Small intestine (tissue), 16 donors: ENCODE data around the gene SLC17A6. TPM values are rescaled to one million over a fixed set of nuclear protein-coding genes. Genes with fewer than 3 reads are reported as not detected.

Experiments
- DNase-seq, 2 donors: peaks; one replicate each; pipeline versions ENCODE4 v3.0.0 to v3.0.0-alpha.2; 2013
- FAIRE-seq: peaks from 2 replicates; lab custom pipeline; 2012; peaks lifted over from hg19 to GRCh38; lab: Jason Lieb, UNC
- H3K27ac ChIP-seq, 3 donors: one replicate each; pipeline ENCODE4 v1.5.1; 2013; ENCODE audit warnings: low read length in 2 of 3, mild to moderate bottlenecking in 2 of 3, control low read depth in 1 of 3, inconsistent platforms in 1 of 3, low read depth in 1 of 3, moderate library complexity in 1 of 3
- H3K27me3 ChIP-seq, 3 donors: one replicate each; pipeline ENCODE4 v1.6.1; 2013; ENCODE audit warnings: low read length in 3 of 3, inconsistent platforms in 1 of 3; ENCODE audit not compliant: control insufficient read depth in 3 of 3, insufficient read depth in 3 of 3
- H3K36me3 ChIP-seq, 3 donors: one replicate each; pipeline ENCODE4 v1.6.1; 2013; ENCODE audit warnings: low read length in 3 of 3, inconsistent platforms in 1 of 3, low read depth in 1 of 3, mild to moderate bottlenecking in 1 of 3, moderate library complexity in 1 of 3; ENCODE audit not compliant: control insufficient read depth in 3 of 3, insufficient read depth in 2 of 3
- H3K4me1 ChIP-seq, 3 donors: one replicate each; pipeline ENCODE4 v1.6.1; 2013; ENCODE audit warnings: low read length in 2 of 3, inconsistent platforms in 1 of 3, low read depth in 1 of 3, mild to moderate bottlenecking in 1 of 3, moderate library complexity in 1 of 3; ENCODE audit not compliant: control insufficient read depth in 3 of 3, insufficient read depth in 2 of 3
- H3K4me3 ChIP-seq, 3 donors: one replicate each; pipeline ENCODE4 v1.5.1; 2013; ENCODE audit warnings: low read length in 3 of 3, control low read depth in 1 of 3, inconsistent platforms in 1 of 3, low read depth in 1 of 3, mild to moderate bottlenecking in 1 of 3, moderate library complexity in 1 of 3
- H3K9me3 ChIP-seq, 2 donors: one replicate each; pipeline ENCODE4 v1.6.1; 2013; ENCODE audit warnings: low read depth in 1 of 2, low read length in 1 of 2; ENCODE audit not compliant: control insufficient read depth in 2 of 2, insufficient read depth in 1 of 2
- WGBS, 3 donors: extraction: QIAGEN DNeasy Blood & Tissue Kit; methylation state at CpG; one replicate each; pipeline ENCODE4 v1.1.7; 2013; 5-methylcytosine and 5-hydroxymethylcytosine counted together
- long read RNA-seq, 10 donors: transcript quantifications; one replicate each; lab custom pipeline, GENCODE V29; 2026
- polyA plus RNA-seq, 4 donors: library from polyadenylated mRNA; stranded (reverse) in 3 of 4; unstranded in 1 of 4; fragments of 200-250 nt in 3 of 4; fragments of 120-200 nt in 1 of 4; gene quantifications; one replicate each; pipeline versions ENCODE4 v1.2.1 to v1.2.3, GENCODE V29; 2013
- donor health status: healthy with polysubstance abuse.
- donor health status: control.
- donor health status: control.
- donor health status: Bipolar disorder and iron deficiency.
- donor health status: healthy.

SLC17A6 gene
- polyA plus RNA-seq: not detected
- long read RNA-seq, donor 1: 0 reads
- long read RNA-seq, donor 2: 0 reads
- long read RNA-seq, donor 3: 0 reads
- long read RNA-seq, donor 4: 0 reads
- long read RNA-seq, donor 5: 0 reads
- long read RNA-seq, donor 6: 0 reads
- long read RNA-seq, donor 7: 0 reads
- long read RNA-seq, donor 8: 0 reads
- long read RNA-seq, donor 9: 0 reads
- long read RNA-seq, donor 10: 0 reads

- FAIRE-seq: no peak
- Histone ChIP-seq H3K9me3 (no peaks in the 10 kb centered on the region), H3K36me3 (no peaks in the 10 kb centered on the region), H3K4me3 (no peak within 1 kb of the TSS), H3K4me1 (no peaks in the 10 kb centered on the region), H3K27ac (no peak within 1 kb of the TSS), H3K27me3 (peaks cover 5 to 52% (median 33%) of the 10 kb centered on the region in 3 donors)
- DNase-seq: peak; percentile 5 to 45
- 4 to 10% (median 9%) methylated on average over 28 of the region's 28 CpGs for WGBS, 3 donors
Observed at GRCh38 chr11:22337596-22338485, at the start of gene SLC17A6. Gene SLC17A6 (plus strand): TSS chr11:22338381. CDS start chr11:22338534, 153 bp downstream.

GRCh38 chr11:22302368-22302767 lies 35.8 kb upstream of the SLC17A6 start:
- Histone ChIP-seq H3K27ac (no peak overlapping the region), H3K4me1 (no peaks in the 10 kb centered on the region), H3K9me3 (no peaks in the 10 kb centered on the region), H3K4me3 (no peak overlapping the region), H3K27me3 (no peaks in the 10 kb centered on the region), H3K36me3 (no peaks in the 10 kb centered on the region)
- DNase-seq: no peak
- no peak for FAIRE-seq

DNA sequence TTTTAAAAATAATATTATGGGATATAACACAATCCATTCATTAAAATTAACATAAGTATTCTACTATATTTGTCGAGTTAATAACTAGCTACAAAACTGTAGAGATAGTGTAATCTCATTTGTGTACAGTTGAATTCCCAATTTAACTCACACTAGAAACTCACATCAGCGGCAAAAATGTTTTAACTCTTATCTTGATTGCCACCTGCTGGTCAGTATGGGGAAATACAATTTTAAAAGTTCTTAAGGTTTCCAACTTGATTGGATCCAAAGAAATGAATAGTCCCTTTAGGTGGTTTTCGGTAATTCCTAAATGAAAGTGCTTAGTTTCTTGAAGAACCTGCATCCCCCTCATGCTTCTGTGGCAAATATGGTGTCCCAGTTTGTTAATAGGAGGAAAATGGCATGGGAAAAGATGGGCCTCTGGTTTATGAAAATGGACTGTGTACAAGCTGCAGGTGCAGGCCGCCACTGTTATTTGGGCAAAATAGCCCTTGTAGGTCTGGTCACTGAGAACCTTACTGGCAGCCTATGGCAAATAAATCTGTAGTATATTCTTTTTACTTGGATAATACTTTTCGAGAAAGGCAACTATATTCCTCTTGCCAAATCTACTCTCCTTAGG lies 33.7 kb upstream of the SLC17A6 start:
- no peak overlapping the region for H3K27ac ChIP-seq
- no peaks in the 10 kb centered on the region for H3K27me3 ChIP-seq
- 38 to 45% (median 38%) methylated on average over 5 of the region's 5 CpGs for WGBS, 3 donors
- FAIRE-seq: peak; percentile 96
- H3K9me3 ChIP-seq: no peaks in the 10 kb centered on the region
- peak; percentile 27 to 42 for DNase-seq
- H3K36me3 ChIP-seq: no peaks in the 10 kb centered on the region
- H3K4me3 ChIP-seq: no peak overlapping the region
- H3K4me1 ChIP-seq: no peaks in the 10 kb centered on the region

DNA sequence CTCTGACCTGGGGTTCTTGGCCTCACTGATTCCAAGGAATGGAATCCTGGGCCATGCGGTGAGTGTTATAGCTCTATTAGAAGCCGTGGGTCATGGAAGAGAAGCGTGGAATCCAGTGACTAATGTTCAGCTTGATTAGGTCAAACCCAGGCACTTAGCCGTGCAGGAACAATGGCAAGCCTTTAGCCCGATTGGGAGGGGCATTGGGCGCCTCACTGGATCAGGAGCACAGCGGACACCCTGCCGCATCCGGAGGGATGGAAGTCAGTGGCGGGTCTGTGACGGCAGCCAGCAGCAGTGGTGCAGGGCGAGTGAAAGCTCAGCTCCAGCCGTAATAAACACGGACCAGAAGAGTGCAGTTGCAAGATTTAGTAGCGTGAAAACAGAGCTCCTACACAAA lies 20.5 kb upstream of the SLC17A6 start:
- whole genome bisulfite sequencing, 3 donors: 87 to 89% (median 89%) methylated on average over 13 to 15 of the region's 15 CpGs
- no peak for FAIRE-seq

DNA sequence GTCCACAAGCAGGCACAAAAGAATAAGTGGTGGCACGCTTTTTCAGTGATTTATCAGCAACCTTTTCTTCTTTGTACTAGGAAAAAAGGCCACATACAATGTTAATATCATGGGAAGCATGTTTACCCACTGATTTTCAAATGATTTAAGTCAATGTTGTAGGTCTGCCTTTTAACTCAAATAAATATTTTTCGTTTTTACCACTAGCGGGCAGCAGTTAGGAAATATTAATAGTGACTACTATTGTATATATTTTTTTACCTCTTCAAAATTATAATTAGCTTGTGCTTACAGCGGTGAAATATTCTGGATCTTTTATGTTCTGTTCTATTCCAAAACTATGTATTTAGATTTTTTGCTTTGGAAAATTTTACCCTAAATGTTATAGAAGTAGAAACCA lies 6.4 kb upstream of the SLC17A6 start:
- no peak for FAIRE-seq
- 48 to 59% (median 53%) methylated on average over 4 of the region's 4 CpGs for WGBS, 3 donors
- no peaks in the 10 kb centered on the region for H3K36me3 ChIP-seq
- H3K9me3 ChIP-seq: no peaks in the 10 kb centered on the region
- no peaks in the 10 kb centered on the region for H3K4me1 ChIP-seq
- DNase-seq: no peak
- no peak overlapping the region for H3K27ac ChIP-seq
- no peak overlapping the region for H3K4me3 ChIP-seq
- peaks cover 0 to 3% (median 0%) of the 10 kb centered on the region in 3 donors for H3K27me3 ChIP-seq

More for the DNA sequence above, 20.5 kb upstream of the SLC17A6 start:
- no peaks in the 10 kb centered on the region for H3K27me3 ChIP-seq
- H3K4me3 ChIP-seq: no peak overlapping the region
- no peak for DNase-seq
- H3K27ac ChIP-seq: no peak overlapping the region
- no peaks in the 10 kb centered on the region for H3K4me1 ChIP-seq
- H3K9me3 ChIP-seq: no peaks in the 10 kb centered on the region
- H3K36me3 ChIP-seq: no peaks in the 10 kb centered on the region

DNA sequence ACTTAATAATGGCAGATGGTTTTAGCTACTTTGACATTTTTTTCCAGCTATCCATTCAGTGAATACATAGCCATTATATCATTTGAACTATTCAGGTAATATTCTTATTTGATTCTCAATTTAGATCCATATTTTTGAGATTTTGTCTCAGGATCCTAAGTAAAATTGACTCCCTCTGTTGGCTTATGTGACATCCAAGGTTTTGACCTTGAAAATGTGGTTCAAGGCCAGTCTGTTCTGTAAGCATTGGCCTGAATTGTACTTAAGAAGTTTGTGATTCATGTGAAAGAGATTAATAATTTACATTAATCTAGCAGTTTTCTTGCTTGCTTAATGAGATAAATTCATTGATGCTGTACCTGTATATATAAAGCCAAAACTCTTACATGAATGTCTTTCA lies 1.6 kb upstream of the SLC17A6 start:
- FAIRE-seq: no peak

DNA sequence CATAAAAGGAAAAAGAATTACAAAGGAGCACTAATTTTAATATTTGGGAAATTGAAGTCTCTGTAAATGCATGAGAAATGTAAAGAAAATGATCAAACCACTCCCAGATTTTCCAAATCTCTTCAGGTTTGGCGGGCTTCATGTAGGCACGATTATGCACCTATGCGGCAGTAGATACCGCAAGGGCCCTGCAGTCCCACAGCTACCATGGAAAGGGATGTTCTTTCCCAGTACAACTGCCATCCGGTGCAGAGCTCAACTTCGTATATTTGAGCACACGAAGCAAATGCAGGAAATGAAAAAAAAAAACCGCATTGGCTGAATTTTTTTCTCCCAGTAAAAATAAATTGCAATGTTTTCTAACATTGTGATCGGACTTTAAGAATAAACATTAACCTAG lies 1.4 kb downstream of the SLC17A6 start:
- 11 to 17% (median 17%) methylated on average over 9 of the region's 9 CpGs for WGBS, 3 donors
- no peaks in the 10 kb centered on the region for H3K4me1 ChIP-seq
- no peak overlapping the region for H3K27ac ChIP-seq
- no peak for FAIRE-seq
- H3K36me3 ChIP-seq: no peaks in the 10 kb centered on the region
- no peak overlapping the region for H3K4me3 ChIP-seq
- H3K9me3 ChIP-seq: no peaks in the 10 kb centered on the region
- no peak for DNase-seq
- peaks cover 10 to 68% (median 48%) of the 10 kb centered on the region in 3 donors for H3K27me3 ChIP-seq

More for the DNA sequence above, 1.6 kb upstream of the SLC17A6 start:
- Histone ChIP-seq H3K4me1 (no peaks in the 10 kb centered on the region), H3K27ac (no peak overlapping the region), H3K36me3 (no peaks in the 10 kb centered on the region), H3K27me3 (peaks cover 5 to 39% (median 22%) of the 10 kb centered on the region in 3 donors), H3K9me3 (no peaks in the 10 kb centered on the region), H3K4me3 (no peak overlapping the region)
- DNase-seq: no peak

DNA sequence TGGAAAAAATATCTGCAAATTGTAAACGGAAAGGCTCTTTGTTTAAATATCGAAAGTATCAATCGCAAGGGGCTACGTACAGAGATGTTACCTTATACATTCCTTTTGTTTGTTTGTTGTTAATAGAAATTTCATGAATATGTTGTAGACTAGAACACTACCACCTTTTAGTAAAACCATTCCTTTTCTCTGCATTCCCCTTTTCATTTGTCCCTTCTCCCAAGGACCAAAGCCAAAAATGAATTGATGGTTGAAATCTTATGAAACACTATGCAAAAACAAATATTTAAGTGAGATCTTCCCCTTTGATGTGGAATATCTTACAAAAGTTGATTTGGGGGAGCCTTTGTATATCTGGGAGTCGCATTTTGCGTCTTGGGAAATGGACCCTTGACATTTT lies 2.1 kb downstream of the SLC17A6 start:
- DNase-seq (no peak), FAIRE-seq (no peak)
- Histone ChIP-seq H3K4me1 (no peaks in the 10 kb centered on the region), H3K9me3 (no peaks in the 10 kb centered on the region), H3K27ac (no peak overlapping the region), H3K27me3 (peaks cover 10 to 67% (median 48%) of the 10 kb centered on the region in 3 donors), H3K4me3 (no peak overlapping the region), H3K36me3 (no peaks in the 10 kb centered on the region)
- WGBS, 3 donors: 11 to 22% (median 21%) methylated on average over 6 of the region's 6 CpGs
